ENCODE measurements around the gene IQGAP3. TPM values are rescaled to one million over a fixed set of nuclear protein-coding genes. Genes with fewer than 3 reads are reported as not detected.

IQGAP3 gene
- total and polyA plus RNA-seq, 2 experiments from 2014 or later, result 11.9 to 31.8 TPM

DNA sequence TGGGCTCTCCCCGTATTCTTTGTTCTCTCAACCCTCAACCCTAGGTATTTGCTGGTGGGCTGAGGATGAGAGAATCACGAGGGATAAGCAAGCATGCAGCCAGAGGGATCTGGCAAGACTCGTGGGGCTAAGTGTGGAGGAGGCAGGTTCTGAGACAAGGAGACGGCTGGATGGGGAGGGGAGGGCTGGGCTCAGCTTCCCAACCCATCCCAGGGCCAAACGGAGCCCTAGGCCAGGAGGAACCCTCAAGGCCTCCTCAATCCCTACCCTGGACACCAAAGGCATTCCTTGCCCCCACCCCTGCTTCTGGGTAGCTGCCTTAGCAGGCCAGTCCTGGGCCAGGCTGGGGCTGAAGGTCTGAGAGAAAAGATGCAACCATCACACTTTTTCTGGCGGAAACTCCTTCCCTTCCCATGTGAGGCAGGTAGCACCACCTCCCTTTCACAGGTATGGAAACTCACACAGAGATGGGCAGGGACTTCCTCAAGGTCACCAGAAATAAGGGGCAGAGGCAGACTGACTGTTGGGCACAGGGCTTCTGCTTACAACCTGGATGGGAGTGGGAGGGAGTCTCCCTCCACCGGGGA is 78.0 kb downstream of the IQGAP3 start:
- no peak overlapping the region for H3K27ac Mint-ChIP-seq
- H4K20me1 ChIP-seq (replicated peaks; ENCODE audit: insufficient read depth), result peaks cover 11% of the 10 kb centered on the region
- DNase-seq (ENCODE audit: low spot score), result no peak
- no peak overlapping the region for H3K4me3 ChIP-seq
- H3K36me3 ChIP-seq (ENCODE audit: insufficient read depth), result no peaks in the 10 kb centered on the region
- TF ChIP-seq, protein P1, sequence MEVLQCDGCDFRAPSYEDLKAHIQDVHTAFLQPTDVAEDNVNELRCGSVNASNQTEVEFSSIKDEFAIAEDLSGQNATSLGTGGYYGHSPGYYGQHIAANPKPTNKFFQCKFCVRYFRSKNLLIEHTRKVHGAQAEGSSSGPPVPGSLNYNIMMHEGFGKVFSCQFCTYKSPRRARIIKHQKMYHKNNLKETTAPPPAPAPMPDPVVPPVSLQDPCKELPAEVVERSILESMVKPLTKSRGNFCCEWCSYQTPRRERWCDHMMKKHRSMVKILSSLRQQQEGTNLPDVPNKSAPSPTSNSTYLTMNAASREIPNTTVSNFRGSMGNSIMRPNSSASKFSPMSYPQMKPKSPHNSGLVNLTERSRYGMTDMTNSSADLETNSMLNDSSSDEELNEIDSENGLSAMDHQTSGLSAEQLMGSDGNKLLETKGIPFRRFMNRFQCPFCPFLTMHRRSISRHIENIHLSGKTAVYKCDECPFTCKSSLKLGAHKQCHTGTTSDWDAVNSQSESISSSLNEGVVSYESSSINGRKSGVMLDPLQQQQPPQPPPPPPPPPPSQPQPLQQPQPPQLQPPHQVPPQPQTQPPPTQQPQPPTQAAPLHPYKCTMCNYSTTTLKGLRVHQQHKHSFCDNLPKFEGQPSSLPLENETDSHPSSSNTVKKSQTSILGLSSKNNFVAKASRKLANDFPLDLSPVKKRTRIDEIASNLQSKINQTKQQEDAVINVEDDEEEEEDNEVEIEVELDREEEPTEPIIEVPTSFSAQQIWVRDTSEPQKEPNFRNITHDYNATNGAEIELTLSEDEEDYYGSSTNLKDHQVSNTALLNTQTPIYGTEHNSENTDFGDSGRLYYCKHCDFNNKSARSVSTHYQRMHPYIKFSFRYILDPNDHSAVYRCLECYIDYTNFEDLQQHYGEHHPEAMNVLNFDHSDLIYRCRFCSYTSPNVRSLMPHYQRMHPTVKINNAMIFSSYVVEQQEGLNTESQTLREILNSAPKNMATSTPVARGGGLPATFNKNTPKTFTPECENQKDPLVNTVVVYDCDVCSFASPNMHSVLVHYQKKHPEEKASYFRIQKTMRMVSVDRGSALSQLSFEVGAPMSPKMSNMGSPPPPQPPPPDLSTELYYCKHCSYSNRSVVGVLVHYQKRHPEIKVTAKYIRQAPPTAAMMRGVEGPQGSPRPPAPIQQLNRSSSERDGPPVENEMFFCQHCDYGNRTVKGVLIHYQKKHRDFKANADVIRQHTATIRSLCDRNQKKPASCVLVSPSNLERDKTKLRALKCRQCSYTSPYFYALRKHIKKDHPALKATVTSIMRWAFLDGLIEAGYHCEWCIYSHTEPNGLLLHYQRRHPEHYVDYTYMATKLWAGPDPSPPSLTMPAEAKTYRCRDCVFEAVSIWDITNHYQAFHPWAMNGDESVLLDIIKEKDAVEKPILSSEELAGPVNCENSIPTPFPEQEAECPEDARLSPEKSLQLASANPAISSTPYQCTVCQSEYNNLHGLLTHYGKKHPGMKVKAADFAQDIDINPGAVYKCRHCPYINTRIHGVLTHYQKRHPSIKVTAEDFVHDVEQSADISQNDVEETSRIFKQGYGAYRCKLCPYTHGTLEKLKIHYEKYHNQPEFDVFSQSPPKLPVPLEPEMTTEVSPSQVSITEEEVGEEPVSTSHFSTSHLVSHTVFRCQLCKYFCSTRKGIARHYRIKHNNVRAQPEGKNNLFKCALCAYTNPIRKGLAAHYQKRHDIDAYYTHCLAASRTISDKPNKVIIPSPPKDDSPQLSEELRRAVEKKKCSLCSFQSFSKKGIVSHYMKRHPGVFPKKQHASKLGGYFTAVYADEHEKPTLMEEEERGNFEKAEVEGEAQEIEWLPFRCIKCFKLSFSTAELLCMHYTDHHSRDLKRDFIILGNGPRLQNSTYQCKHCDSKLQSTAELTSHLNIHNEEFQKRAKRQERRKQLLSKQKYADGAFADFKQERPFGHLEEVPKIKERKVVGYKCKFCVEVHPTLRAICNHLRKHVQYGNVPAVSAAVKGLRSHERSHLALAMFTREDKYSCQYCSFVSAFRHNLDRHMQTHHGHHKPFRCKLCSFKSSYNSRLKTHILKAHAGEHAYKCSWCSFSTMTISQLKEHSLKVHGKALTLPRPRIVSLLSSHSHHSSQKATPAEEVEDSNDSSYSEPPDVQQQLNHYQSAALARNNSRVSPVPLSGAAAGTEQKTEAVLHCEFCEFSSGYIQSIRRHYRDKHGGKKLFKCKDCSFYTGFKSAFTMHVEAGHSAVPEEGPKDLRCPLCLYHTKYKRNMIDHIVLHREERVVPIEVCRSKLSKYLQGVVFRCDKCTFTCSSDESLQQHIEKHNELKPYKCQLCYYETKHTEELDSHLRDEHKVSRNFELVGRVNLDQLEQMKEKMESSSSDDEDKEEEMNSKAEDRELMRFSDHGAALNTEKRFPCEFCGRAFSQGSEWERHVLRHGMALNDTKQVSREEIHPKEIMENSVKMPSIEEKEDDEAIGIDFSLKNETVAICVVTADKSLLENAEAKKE (CRISPR knock-in tag; IDR thresholded peaks at IDR 0.05), result no peak
- peaks cover 16% of the 10 kb centered on the region for H3K27me3 Mint-ChIP-seq (ENCODE audit: insufficient read depth, low read depth, poor library complexity)
- H3K4me2 ChIP-seq, result no peak overlapping the region
- peaks cover 77% of the 10 kb centered on the region for H3K79me2 ChIP-seq (replicated peaks; ENCODE audit: insufficient read depth)
- no peak overlapping the region for H3K27ac ChIP-seq (ENCODE audit: low read depth)
- H3K4me1 Mint-ChIP-seq, result peaks cover 90% of the 10 kb centered on the region
- H3F3A ChIP-seq (replicated peaks; ENCODE audit: low read depth), result no peaks in the 10 kb centered on the region
- H2AFZ ChIP-seq, result no peak overlapping the region
- H3K4me3 Mint-ChIP-seq, result no peak overlapping the region
- no peak for ATAC-seq
- no peaks in the 10 kb centered on the region for H3K9me3 Mint-ChIP-seq
- peaks cover 6% of the 10 kb centered on the region; the same call in 2 of the 3 replicates for H3K36me3 Mint-ChIP-seq (ENCODE audit: low read depth)
- peaks cover 78% of the 10 kb centered on the region for H3K4me1 ChIP-seq (ENCODE audit: insufficient read depth)
- no peaks in the 10 kb centered on the region for H3K9me2 ChIP-seq (ENCODE audit: insufficient read depth)
- no peaks in the 10 kb centered on the region for H3K27me3 ChIP-seq (ENCODE audit: insufficient read depth)

DNA sequence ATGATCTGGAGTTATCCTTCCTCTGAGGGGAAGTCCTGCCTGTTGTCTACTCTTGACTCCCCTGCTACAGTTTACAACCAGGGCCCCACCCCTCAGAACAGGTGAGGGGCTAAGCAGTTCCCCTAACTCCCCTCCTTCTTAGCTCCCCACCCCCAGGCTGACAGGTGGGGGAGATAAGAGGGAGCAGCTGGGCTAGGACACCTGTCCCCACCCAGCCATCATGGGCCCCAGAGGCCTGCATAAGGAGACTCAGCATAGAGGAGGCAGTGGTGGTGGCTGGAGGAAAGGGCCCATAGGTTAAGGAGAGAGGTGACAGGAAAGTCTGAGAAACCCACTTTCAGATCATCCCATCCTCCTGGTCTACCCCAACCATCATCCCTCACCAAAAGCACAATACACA is 78.6 kb downstream of the IQGAP3 start:
- H3K79me2 ChIP-seq (replicated peaks; ENCODE audit: insufficient read depth), result peaks cover 76% of the 10 kb centered on the region
- H3K27ac Mint-ChIP-seq, result no peak overlapping the region
- peaks cover 12% of the 10 kb centered on the region for H4K20me1 ChIP-seq (replicated peaks; ENCODE audit: insufficient read depth)

More for the DNA sequence above, 78.6 kb downstream of the IQGAP3 start:
- ATAC-seq, result no peak
- peaks cover 19% of the 10 kb centered on the region for H3K27me3 Mint-ChIP-seq (ENCODE audit: insufficient read depth, low read depth, poor library complexity)
- H3K4me3 Mint-ChIP-seq, result no peak overlapping the region
- peaks cover 6% of the 10 kb centered on the region; the same call in 2 of the 3 replicates for H3K36me3 Mint-ChIP-seq (ENCODE audit: low read depth)
- H3K27me3 ChIP-seq (ENCODE audit: insufficient read depth), result no peaks in the 10 kb centered on the region
- no peak overlapping the region for H3K4me2 ChIP-seq
- DNase-seq (ENCODE audit: low spot score), result no peak
- no peaks in the 10 kb centered on the region for H3K9me3 Mint-ChIP-seq
- peaks cover 93% of the 10 kb centered on the region for H3K4me1 Mint-ChIP-seq
- no peaks in the 10 kb centered on the region for H3F3A ChIP-seq (replicated peaks; ENCODE audit: low read depth)
- H3K36me3 ChIP-seq (ENCODE audit: insufficient read depth), result no peaks in the 10 kb centered on the region
- H3K27ac ChIP-seq (ENCODE audit: low read depth), result no peak overlapping the region
- no peak overlapping the region for H3K4me3 ChIP-seq
- no peak overlapping the region for H2AFZ ChIP-seq
- TF ChIP-seq, protein P1 (CRISPR knock-in tag; IDR thresholded peaks at IDR 0.05), result no peak
- TF ChIP-seq ZNF114 (CRISPR knock-in tag; IDR thresholded peaks at IDR 0.05) (no peak), JUNB (IDR thresholded peaks at IDR 0.05; ENCODE audit: unreplicated experiment) (no peak)
- H3K9me2 ChIP-seq (ENCODE audit: insufficient read depth), result no peaks in the 10 kb centered on the region
- peaks cover 78% of the 10 kb centered on the region for H3K4me1 ChIP-seq (ENCODE audit: insufficient read depth)

All from GM23338 (cell line).